GM18499 (cell line): ENCODE measurements around the gene PGAM5.
"Not testable (repeated sequence)": the region's sequence is repeated elsewhere in the genome, so short reads cannot be mapped to it uniquely, and the experiment has no call there.

Source experiments
- ATAC-seq: cut with Tn5 transposase; IDR thresholded peaks from one replicate; pipeline ENCODE4 v1.9.1; 2021; ENCODE audit warnings: moderate number of reproducible peaks; ENCODE audit not compliant: insufficient read depth, unreplicated experiment

PGAM5 gene

GRCh38 chr12:132687211-132688164 is 23.2 kb upstream of the PGAM5 start, which contains the start of the genes POLE and PXMP2:
TSS of gene POLE (minus strand) at chr12:132687342. CDS start at chr12:132687315, 27 bp downstream.
TSS of gene PXMP2 (plus strand) at chr12:132687587. CDS start at chr12:132687671, 84 bp downstream.
- ATAC-seq, result peak; percentile 84

GRCh38 chr12:132689227-132689626 is 21.4 kb upstream of the PGAM5 start:
- no peak for ATAC-seq

- ATAC-seq, result no peak
Measured at GRCh38 chr12:132690112-132690511, 20.5 kb upstream of the PGAM5 start.

- ATAC-seq, result not testable (repeated sequence)
Measured at GRCh38 chr12:132692030-132692429, 18.6 kb upstream of the PGAM5 start.

- ATAC-seq, result not testable (repeated sequence)
Measured at GRCh38 chr12:132694888-132695287, 15.8 kb upstream of the PGAM5 start.

- ATAC-seq, result no peak
Measured at GRCh38 chr12:132695431-132695830, 15.2 kb upstream of the PGAM5 start.

- ATAC-seq, result no peak
Measured at GRCh38 chr12:132698341-132698740, 12.3 kb upstream of the PGAM5 start.

GRCh38 chr12:132700212-132700822 is 10.3 kb upstream of the PGAM5 start:
- no peak for ATAC-seq

- no peak for ATAC-seq
Measured at GRCh38 chr12:132702640-132703039, 8.0 kb upstream of the PGAM5 start.

- ATAC-seq, result no peak
Measured at GRCh38 chr12:132703641-132704040, 7.0 kb upstream of the PGAM5 start.

GRCh38 chr12:132707241-132707640 is 3.4 kb upstream of the PGAM5 start:
- ATAC-seq, result no peak

- ATAC-seq, result no peak
Measured at GRCh38 chr12:132708150-132708549, 2.5 kb upstream of the PGAM5 start.

GRCh38 chr12:132710043-132710404 is 618 bp upstream of the PGAM5 start:
- ATAC-seq, result peak; percentile 20

- ATAC-seq, result no peak
Measured at GRCh38 chr12:132711080-132711843, 620 bp downstream of the PGAM5 start.

GRCh38 chr12:132713123-132713522 is 2.5 kb downstream of the PGAM5 start:
- ATAC-seq, result no peak

- no peak for ATAC-seq
Measured at GRCh38 chr12:132715874-132716273, 5.2 kb downstream of the PGAM5 start.

- ATAC-seq, result no peak
Measured at GRCh38 chr12:132716356-132716755, 5.7 kb downstream of the PGAM5 start.

- no peak for ATAC-seq
Measured at GRCh38 chr12:132717011-132717410, 6.4 kb downstream of the PGAM5 start.

- no peak for ATAC-seq
Measured at GRCh38 chr12:132717531-132718387, 7.1 kb downstream of the PGAM5 start.

GRCh38 chr12:132718644-132719043 is 8.0 kb downstream of the PGAM5 start:
- ATAC-seq, result no peak
